Tibial nerve (tissue), 4 donors: ENCODE data around the gene ARHGEF1. TPM values are rescaled to one million over a fixed set of nuclear protein-coding genes. Genes with fewer than 3 reads are reported as not detected.

Source experiments
- DNase-seq, 2 donors: peaks; one replicate each; pipeline ENCODE4 v3.0.0-alpha.2; 2019; ENCODE audit warnings: low spot score in 2 of 2
- H3K27ac ChIP-seq, 4 donors: fragments of 200-600 bp; sonication (generic) in 3 of 4; one replicate each; pipeline ENCODE4 v1.5.1; 2017 to 2019; ENCODE audit warnings: mild to moderate bottlenecking in 1 of 4
- H3K27me3 ChIP-seq, 2 donors: fragments of 200-600 bp; sonication (generic) in 1 of 2; one replicate each; pipeline versions ENCODE4 v1.5.1 to v1.6.0; 2017 to 2019
- H3K36me3 ChIP-seq, 3 donors: fragments of 200-600 bp; sonication (generic); one replicate each; pipeline ENCODE4 v1.5.1; 2018 to 2019
- H3K4me1 ChIP-seq, 4 donors: fragments of 200-600 bp; sonication (generic) in 3 of 4; one replicate each; pipeline ENCODE4 v1.5.1; 2017 to 2019
- H3K4me3 ChIP-seq, 4 donors: fragments of 200-600 bp; sonication (generic) in 3 of 4; one replicate each; pipeline ENCODE4 v1.5.1; 2017 to 2019; ENCODE audit warnings: mild to moderate bottlenecking in 1 of 4, moderate library complexity in 1 of 4
- H3K9me3 ChIP-seq, 4 donors: fragments of 200-600 bp; sonication (generic) in 3 of 4; one replicate each; pipeline ENCODE4 v1.5.1; 2017 to 2019
- EP300 ChIP-seq, 2 donors: sonication (generic); formaldehyde crosslinking; IDR thresholded peaks; one replicate each; pipeline ENCODE4 v1.6.1; 2017; ENCODE audit warnings: antibody characterized with exemption in 2 of 2, mild to moderate bottlenecking in 1 of 2
- POLR2A ChIP-seq, 2 donors: fragments of 450-650 bp; IDR thresholded peaks; one replicate each; pipeline ENCODE4 v1.6.1; 2017; ENCODE audit warnings: antibody characterized with exemption in 2 of 2, mild to moderate bottlenecking in 2 of 2, moderate library complexity in 2 of 2
- WGBS, 2 donors: methylation state at CpG; one replicate each; pipeline ENCODE4 v1.1.5; 2018; 5-methylcytosine and 5-hydroxymethylcytosine counted together
- total RNA-seq, 4 donors: library from RNA; depleted of rRNA; stranded (reverse); fragments of >200 nt; gene quantifications; one replicate each; pipeline ENCODE4 v1.1.0, GENCODE V29; 2016
- TF ChIP-seq, protein P1 (sequence below), 5 experiments: fragments of 200-600 bp in 3 of 5; fragments of 450-650 bp in 2 of 5; sonication (generic) in 3 of 5; IDR thresholded peaks; one replicate each; pipeline ENCODE4 v1.5.1; 2016 to 2019; ENCODE audit warnings: antibody characterized with exemption in 5 of 5, mild to moderate bottlenecking in 3 of 5, moderate library complexity in 2 of 5

ARHGEF1 gene
- total RNA-seq, 4 donors from 2014 or later: 68.4 to 225 (median 121) TPM

DNA sequence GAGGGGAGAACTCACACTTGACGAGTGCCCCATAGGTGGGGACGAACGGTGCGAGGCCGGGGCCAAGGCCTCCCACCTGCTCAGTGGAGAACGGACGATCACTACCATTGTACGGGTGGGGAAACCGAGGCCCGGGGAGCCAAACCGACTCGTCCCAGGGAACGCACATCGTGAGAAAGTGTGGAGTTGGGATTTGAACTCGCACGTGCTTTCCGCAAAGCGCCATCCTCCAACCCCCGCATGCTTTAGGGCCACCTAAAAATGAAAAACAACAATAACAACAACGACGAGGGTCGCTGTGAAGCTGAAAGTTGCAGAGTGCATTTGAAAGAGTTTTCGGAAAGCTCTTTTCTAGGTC, 458 bp downstream of the ARHGEF1 start:
- Histone ChIP-seq H3K4me3 (peak overlapping the region; percentile 75 to 99 (median 92)), H3K4me1 (peaks cover 0 to 49% (median 13%) of the 10 kb centered on the region in 4 donors), H3K9me3 (no peaks in the 10 kb centered on the region), H3K27me3 (no peaks in the 10 kb centered on the region), H3K36me3 (peaks cover 0 to 8% (median 0%) of the 10 kb centered on the region in 3 donors), H3K27ac (peak overlapping the region; percentile 47 to 97 (median 86))
- TF ChIP-seq POLR2A (IDR thresholded peaks at IDR 0.05) (no peak), EP300 (IDR thresholded peaks at IDR 0.05) (no peak)
- TF ChIP-seq, protein P1, sequence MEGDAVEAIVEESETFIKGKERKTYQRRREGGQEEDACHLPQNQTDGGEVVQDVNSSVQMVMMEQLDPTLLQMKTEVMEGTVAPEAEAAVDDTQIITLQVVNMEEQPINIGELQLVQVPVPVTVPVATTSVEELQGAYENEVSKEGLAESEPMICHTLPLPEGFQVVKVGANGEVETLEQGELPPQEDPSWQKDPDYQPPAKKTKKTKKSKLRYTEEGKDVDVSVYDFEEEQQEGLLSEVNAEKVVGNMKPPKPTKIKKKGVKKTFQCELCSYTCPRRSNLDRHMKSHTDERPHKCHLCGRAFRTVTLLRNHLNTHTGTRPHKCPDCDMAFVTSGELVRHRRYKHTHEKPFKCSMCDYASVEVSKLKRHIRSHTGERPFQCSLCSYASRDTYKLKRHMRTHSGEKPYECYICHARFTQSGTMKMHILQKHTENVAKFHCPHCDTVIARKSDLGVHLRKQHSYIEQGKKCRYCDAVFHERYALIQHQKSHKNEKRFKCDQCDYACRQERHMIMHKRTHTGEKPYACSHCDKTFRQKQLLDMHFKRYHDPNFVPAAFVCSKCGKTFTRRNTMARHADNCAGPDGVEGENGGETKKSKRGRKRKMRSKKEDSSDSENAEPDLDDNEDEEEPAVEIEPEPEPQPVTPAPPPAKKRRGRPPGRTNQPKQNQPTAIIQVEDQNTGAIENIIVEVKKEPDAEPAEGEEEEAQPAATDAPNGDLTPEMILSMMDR (IDR thresholded peaks at IDR 0.05): no peak
- WGBS, 2 donors: 0% methylated on average over 23 of the region's 23 CpGs
- no peak for DNase-seq

DNA sequence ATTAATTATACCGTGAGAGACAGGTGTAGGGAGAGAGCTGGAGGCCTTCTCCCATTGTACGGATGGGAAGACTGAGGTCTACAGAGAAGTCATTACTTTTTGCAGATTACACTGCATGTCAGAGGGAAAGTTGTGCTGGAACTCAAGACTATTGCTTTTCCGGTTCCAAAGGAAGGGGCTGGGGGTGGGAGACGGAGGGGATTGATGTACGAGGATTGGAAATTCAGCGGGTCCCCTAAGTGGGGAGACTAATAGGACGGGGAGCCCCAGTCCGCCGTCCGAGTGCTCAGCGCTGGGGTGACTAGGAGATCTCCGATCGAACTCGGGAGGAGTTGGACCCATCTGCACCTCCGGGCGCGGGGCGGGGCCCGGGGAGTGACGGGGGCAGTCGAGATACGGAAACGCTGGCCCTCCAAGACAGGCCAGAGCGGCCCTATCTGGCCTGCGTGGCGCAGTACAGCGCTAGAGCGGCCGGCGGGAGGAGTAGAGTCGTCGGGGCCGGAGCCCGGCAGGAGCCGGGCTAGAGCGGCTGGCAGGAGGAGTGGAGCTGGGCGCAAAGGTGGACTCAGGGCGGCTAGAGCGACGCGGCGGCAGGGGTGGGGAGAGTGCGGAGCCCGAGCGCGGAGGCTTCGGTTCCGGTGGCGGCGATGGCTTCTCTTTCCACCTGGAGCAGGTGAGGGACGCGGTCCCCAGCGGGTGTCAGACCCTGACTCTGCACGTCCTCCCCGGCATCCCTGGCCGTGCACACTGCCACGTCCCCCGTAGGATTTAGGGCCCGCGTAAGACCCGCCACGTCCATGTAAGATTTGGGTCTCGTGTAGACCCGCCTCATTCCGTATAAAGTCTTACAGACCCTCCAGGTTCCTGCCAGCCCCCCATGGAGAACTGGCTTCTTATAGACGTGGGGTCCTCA, 1.1 kb downstream of the ARHGEF1 start:
- H3K4me1 ChIP-seq: peaks cover 0 to 49% (median 13%) of the 10 kb centered on the region in 4 donors
- no peaks in the 10 kb centered on the region for H3K9me3 ChIP-seq
- peak overlapping the region; percentile 75 to 99 (median 92) for H3K4me3 ChIP-seq
- DNase-seq: peak; percentile 80 to 84
- WGBS, 2 donors: 1 to 2% methylated on average over 43 to 48 of the region's 66 CpGs
- no peaks in the 10 kb centered on the region for H3K27me3 ChIP-seq
- TF ChIP-seq, protein P1 (IDR thresholded peaks at IDR 0.05): peak in 2 of 5 experiments; percentile 40 to 63
- TF ChIP-seq POLR2A (IDR thresholded peaks at IDR 0.05) (peak in 1 of 2 donors; percentile 58), EP300 (IDR thresholded peaks at IDR 0.05) (peak; percentile 81 to 93)
- peaks cover 0 to 14% (median 0%) of the 10 kb centered on the region in 3 donors for H3K36me3 ChIP-seq
- peak overlapping the region in 3 of 4 donors; percentile 82 to 97 (median 89) for H3K27ac ChIP-seq

DNA sequence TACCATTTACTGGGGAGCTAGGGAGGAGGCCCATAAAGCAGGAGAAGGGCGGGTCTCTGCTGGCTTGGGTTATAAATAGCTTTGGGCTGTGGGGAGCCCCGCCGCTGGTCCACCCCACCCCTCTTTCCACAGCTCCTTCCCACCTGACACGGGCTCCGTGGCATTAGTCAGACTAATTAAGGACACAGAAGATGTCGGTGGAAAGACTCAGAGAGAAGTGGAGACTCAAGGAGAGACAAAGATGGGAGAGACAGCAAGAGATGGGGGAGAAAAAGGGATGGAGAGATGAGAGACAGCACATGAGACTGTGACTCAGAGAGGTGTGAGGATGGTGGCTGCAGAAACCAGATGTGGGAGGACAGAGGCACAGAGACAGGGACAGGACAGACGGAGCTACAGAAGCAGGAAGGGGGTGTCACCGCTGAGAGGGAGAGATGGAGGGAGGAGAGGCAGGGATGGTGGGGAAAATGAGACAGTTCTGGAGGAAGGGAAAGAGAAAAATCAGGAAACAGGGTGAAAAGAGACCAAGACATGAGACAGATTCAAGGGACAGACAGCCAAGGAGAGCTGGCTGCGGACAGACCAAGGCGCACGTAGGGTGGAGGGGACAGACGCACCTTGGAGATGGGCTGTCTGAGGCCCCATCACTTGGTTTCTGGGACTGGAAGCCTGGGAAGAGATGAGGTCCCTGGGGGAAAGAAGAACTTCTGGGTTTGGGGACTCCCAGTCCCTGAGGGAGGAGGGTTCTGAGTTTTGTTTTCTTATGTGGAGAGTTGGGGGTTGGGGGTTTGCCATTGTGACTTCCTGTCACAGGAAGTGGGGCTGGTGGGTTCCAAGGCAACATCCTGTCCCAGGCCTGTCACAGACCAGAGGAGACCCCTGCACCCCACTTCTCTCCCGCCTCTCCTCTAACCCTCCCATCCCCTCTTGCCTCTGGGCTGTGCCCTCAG, 4.1 kb downstream of the ARHGEF1 start:
- H3K9me3 ChIP-seq: no peaks in the 10 kb centered on the region
- peak overlapping the region in 2 of 4 donors; percentile 16 to 82 for H3K27ac ChIP-seq
- no peak for DNase-seq
- no peak for TF ChIP-seq POLR2A (IDR thresholded peaks at IDR 0.05)
- TF ChIP-seq, protein P1 (IDR thresholded peaks at IDR 0.05): no peak
- TF ChIP-seq EP300 (IDR thresholded peaks at IDR 0.05): no peak
- WGBS, 2 donors: 57 to 60% methylated on average over 13 of the region's 13 CpGs
- peak overlapping the region in 1 of 4 donors; percentile 28 for H3K4me3 ChIP-seq
- H3K36me3 ChIP-seq: peaks cover 0 to 44% (median 0%) of the 10 kb centered on the region in 3 donors
- no peaks in the 10 kb centered on the region for H3K27me3 ChIP-seq
- peaks cover 0 to 48% (median 13%) of the 10 kb centered on the region in 4 donors for H3K4me1 ChIP-seq

DNA sequence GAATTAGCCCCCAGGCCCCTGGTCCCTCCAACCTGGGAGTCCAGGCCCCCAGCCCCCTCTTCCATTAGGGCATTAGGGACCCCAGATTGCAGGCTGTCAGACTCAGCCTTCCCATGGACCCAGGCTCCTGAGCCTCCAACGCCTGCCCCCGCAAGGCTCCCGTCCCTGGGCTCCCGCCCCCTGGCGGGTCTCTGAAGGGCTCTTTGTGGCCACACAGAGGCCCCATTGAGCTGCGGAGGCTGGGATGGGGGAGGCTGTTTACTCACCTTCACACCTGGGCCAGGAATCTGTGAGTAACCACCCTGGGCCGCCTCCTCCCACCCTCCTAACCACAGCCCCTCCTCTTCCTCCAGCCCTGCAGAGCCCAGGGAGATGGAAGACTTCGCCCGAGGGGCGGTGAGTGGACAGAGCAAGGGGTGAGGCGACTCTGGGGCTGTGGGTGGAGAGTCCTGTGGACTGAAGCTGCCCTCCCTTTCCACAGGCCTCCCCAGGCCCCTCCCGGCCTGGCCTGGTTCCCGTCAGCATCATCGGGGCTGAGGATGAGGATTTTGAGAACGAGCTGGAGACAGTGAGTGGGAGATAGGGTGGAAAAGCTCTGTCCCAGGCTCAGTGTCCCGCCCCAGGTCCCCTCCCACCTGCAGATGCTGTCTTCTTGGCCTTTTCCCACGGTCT, 4.9 kb downstream of the ARHGEF1 start:
- peaks cover 0 to 52% (median 0%) of the 10 kb centered on the region in 3 donors for H3K36me3 ChIP-seq
- H3K9me3 ChIP-seq: no peaks in the 10 kb centered on the region
- TF ChIP-seq EP300 (IDR thresholded peaks at IDR 0.05) (no peak), POLR2A (IDR thresholded peaks at IDR 0.05) (no peak)
- TF ChIP-seq, protein P1 (IDR thresholded peaks at IDR 0.05): no peak
- 33 to 41% methylated on average over 9 to 15 of the region's 17 CpGs for WGBS, 2 donors
- no peaks in the 10 kb centered on the region for H3K27me3 ChIP-seq
- no peak for DNase-seq
- H3K27ac ChIP-seq: peak overlapping the region in 2 of 4 donors; percentile 16 to 82
- peak overlapping the region in 1 of 4 donors; percentile 28 for H3K4me3 ChIP-seq
- H3K4me1 ChIP-seq: peaks cover 0 to 40% (median 13%) of the 10 kb centered on the region in 4 donors
